HUES64 (cell line): Measurements from ENCODE around the gene CFAP97D2.

Experiments
- H3K27ac ChIP-seq: 2 replicates; pipeline ENCODE4 v1.7.0; 2013; ENCODE audit warnings: low read depth, low read length, inconsistent platforms
- H3K27me3 ChIP-seq: 2 replicates; pipeline ENCODE4 v1.6.1; 2013; ENCODE audit warnings: mild to moderate bottlenecking, low read length; ENCODE audit not compliant: insufficient read depth
- H3K36me3 ChIP-seq: 2 replicates; pipeline ENCODE4 v1.6.1; 2013; ENCODE audit warnings: mild to moderate bottlenecking, low read length; ENCODE audit not compliant: insufficient read depth
- H3K4me1 ChIP-seq: 2 replicates; pipeline ENCODE4 v1.6.1; 2013; ENCODE audit warnings: mild to moderate bottlenecking, low read length, moderate library complexity; ENCODE audit not compliant: insufficient read depth
- H3K4me3 ChIP-seq: 2 replicates; pipeline ENCODE4 v1.5.1; 2013; ENCODE audit warnings: mild to moderate bottlenecking, low read length, moderate library complexity
- H3K9ac ChIP-seq: 2 replicates; pipeline ENCODE4 v1.6.1; 2013; ENCODE audit warnings: mild to moderate bottlenecking, low read depth, low read length
- H3K9me3 ChIP-seq: 2 replicates; pipeline ENCODE4 v1.6.1; 2013; ENCODE audit warnings: low read depth, low read length; ENCODE audit not compliant: insufficient read depth
- WGBS: fragments of 150-250, 120-280 bp; methylation state at CpG from one replicate; pipeline ENCODE4 v1.1.7; 2013; ENCODE audit warnings: missing lambda C conversion rate; 5-methylcytosine and 5-hydroxymethylcytosine counted together

The CFAP97D2 gene

GRCh38 chr13:114134944-114135610 is 44.0 kb upstream of the CFAP97D2 start:
- Histone ChIP-seq H3K4me1 (peaks cover 11% of the 10 kb centered on the region; the same call in 1 of the 2 replicates), H3K36me3 (no peaks in the 10 kb centered on the region), H3K27ac (no peak overlapping the region), H3K27me3 (peaks cover 15% of the 10 kb centered on the region), H3K9me3 (no peaks in the 10 kb centered on the region), H3K9ac (no peak overlapping the region), H3K4me3 (no peak overlapping the region)
- 69% methylated on average over 12 of the region's 12 CpGs for WGBS

DNA sequence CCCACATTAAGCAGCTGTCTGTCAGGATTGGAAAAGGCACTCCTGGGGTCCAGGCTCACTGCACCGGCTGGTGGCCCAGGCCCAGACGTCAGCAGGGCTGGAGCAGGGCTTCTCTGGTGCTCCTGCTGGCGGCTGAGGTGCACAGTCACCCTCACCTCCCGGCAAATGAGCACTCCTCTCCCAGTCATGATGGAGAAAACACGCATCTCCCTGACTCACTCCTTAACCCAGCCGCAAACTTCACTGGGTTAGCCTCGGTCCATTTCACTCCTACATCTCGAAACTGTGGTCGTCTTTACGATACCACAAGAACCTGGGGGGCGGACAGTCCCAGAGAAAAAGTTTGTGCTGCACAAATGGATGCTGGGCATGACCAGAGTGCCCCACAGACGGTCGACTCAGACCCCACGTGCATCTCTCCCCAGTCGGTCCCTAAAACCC is 43.3 kb upstream of the CFAP97D2 start:
- H3K9ac ChIP-seq = no peak overlapping the region
- peaks cover 4% of the 10 kb centered on the region; the same call in 1 of the 2 replicates for H3K4me1 ChIP-seq
- WGBS = 87% methylated on average over 15 of the region's 15 CpGs
- no peak overlapping the region for H3K4me3 ChIP-seq
- no peaks in the 10 kb centered on the region for H3K36me3 ChIP-seq
- H3K9me3 ChIP-seq = no peaks in the 10 kb centered on the region
- peaks cover 12% of the 10 kb centered on the region for H3K27me3 ChIP-seq
- H3K27ac ChIP-seq = no peak overlapping the region

- WGBS = 95% methylated on average over 7 of the region's 7 CpGs
- Histone ChIP-seq H3K27ac (no peak overlapping the region), H3K9ac (no peak overlapping the region), H3K4me3 (no peak overlapping the region), H3K27me3 (peaks cover 4% of the 10 kb centered on the region), H3K9me3 (no peaks in the 10 kb centered on the region), H3K4me1 (no peaks in the 10 kb centered on the region), H3K36me3 (no peaks in the 10 kb centered on the region)
Measured at GRCh38 chr13:114136576-114136975, 42.5 kb upstream of the CFAP97D2 start.

DNA sequence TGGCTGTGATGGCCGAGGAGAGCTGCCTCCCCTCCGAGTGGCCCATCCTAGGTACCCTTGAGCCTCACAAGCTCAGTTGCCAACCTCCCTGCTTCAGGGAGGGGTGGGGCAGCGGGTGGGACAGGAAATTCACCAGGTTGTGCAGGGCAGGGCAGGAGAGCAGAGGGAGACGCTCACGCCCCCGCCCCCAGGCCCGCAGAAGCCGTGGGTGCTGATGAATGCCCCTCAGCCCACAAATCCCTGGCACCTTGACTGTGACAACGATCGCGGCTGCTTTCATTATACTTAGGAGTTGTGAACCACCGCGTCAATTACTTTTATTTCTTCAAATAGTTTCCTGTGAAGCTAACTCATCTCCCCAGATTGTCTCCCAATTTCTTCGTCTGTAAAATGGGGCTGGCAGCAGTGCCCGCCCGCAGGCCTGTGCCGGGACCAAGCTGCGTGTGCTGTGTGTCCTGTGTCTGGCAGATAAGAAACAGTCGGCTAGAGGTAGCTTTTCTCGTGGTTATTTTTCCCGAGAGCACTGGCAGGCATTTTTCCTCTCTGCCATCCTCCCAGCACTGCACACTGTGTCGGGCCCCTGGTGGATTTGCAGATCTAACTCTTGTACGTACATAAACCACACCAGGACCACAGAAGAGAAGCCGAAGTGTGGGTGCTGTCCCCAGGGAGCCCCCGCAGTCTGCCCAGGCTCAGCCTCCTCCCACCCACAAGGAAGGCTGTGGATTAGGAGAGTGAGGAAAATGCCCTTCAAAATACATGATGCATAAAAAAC is 38.7 kb upstream of the CFAP97D2 start:
- 90% methylated on average over 24 of the region's 25 CpGs for WGBS
- Histone ChIP-seq H3K36me3 (no peaks in the 10 kb centered on the region), H3K27ac (no peak overlapping the region), H3K27me3 (no peaks in the 10 kb centered on the region), H3K9me3 (no peaks in the 10 kb centered on the region), H3K4me1 (no peaks in the 10 kb centered on the region; the same call in 1 of the 2 replicates), H3K4me3 (no peak overlapping the region), H3K9ac (no peak overlapping the region)

DNA sequence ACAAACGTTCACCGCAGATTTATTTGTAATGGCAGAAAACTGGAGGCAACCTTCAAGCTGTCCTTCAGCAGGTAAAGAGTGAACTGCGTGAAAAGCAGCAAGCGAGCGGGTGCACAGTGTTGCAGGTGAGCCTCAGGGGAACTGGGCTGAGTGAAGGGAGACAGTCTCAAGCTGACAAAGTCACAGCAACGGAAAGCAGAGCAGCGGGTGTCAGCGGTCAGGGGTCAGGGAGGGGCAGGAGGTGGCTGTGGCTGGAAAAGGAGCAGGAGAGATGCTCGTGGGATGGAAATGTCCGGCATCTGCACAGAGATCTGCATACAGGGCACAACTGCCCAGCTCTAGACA is 38.2 kb upstream of the CFAP97D2 start:
- Histone ChIP-seq H3K27ac (no peak overlapping the region), H3K27me3 (no peaks in the 10 kb centered on the region), H3K9me3 (no peaks in the 10 kb centered on the region), H3K36me3 (no peaks in the 10 kb centered on the region), H3K9ac (no peak overlapping the region), H3K4me3 (no peak overlapping the region), H3K4me1 (no peaks in the 10 kb centered on the region; the same call in 1 of the 2 replicates)
- WGBS = 81% methylated on average over 10 of the region's 10 CpGs

DNA sequence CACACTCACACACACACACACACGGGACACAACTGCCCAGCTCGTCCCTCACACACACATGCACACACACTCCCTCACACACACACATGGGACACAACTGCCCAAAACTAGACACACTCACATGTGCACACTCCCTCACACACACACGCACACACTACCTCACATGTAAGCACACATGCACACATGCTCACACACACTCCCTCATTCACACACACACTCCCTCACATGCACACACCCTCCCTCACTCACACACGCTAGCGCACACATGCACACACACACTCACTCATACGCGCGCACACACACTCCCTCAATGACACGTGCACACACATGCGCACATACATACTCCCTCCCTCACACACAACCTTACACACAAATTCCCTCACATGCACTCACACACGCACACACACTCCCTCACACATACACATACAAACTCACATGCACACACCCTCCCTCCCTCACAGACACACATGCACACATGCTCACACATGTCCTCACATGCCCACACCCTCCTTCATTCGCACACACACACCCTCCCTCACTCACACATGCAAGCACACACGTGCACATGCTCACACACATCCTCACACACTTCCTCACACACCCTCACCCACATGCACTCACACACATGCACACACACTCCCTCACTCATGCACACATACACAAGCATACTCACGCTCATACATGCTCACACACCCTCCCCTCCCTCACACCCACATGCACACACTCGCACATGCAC is 37.6 kb upstream of the CFAP97D2 start:
- no peaks in the 10 kb centered on the region for H3K27me3 ChIP-seq
- H3K9ac ChIP-seq = no peak overlapping the region
- H3K4me1 ChIP-seq = no peaks in the 10 kb centered on the region; the same call in 1 of the 2 replicates
- H3K27ac ChIP-seq = no peak overlapping the region
- WGBS = 78% methylated on average over 15 of the region's 15 CpGs
- no peaks in the 10 kb centered on the region for H3K9me3 ChIP-seq
- no peaks in the 10 kb centered on the region for H3K36me3 ChIP-seq
- H3K4me3 ChIP-seq = no peak overlapping the region

DNA sequence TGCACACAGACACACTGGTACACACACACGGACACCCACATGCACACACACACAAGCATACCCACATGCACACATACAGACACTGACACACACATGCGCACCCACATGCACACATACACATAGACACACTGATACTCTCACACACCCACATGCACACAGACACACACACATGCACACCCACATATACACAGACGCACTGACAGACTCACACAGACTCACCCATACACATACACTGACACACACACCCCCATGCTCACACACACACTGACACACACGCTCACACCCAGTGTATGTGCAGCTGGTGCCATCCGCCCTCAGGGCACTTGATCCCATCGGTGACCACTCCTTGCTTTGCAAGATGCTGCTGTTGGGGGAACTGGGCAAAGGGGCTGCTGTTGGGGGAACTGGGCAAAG is 36.9 kb upstream of the CFAP97D2 start:
- no peak overlapping the region for H3K9ac ChIP-seq
- H3K36me3 ChIP-seq = no peaks in the 10 kb centered on the region
- 96% methylated on average over 6 of the region's 6 CpGs for WGBS
- no peak overlapping the region for H3K27ac ChIP-seq
- no peak overlapping the region for H3K4me3 ChIP-seq
- no peaks in the 10 kb centered on the region; the same call in 1 of the 2 replicates for H3K4me1 ChIP-seq
- no peaks in the 10 kb centered on the region for H3K9me3 ChIP-seq
- no peaks in the 10 kb centered on the region for H3K27me3 ChIP-seq

DNA sequence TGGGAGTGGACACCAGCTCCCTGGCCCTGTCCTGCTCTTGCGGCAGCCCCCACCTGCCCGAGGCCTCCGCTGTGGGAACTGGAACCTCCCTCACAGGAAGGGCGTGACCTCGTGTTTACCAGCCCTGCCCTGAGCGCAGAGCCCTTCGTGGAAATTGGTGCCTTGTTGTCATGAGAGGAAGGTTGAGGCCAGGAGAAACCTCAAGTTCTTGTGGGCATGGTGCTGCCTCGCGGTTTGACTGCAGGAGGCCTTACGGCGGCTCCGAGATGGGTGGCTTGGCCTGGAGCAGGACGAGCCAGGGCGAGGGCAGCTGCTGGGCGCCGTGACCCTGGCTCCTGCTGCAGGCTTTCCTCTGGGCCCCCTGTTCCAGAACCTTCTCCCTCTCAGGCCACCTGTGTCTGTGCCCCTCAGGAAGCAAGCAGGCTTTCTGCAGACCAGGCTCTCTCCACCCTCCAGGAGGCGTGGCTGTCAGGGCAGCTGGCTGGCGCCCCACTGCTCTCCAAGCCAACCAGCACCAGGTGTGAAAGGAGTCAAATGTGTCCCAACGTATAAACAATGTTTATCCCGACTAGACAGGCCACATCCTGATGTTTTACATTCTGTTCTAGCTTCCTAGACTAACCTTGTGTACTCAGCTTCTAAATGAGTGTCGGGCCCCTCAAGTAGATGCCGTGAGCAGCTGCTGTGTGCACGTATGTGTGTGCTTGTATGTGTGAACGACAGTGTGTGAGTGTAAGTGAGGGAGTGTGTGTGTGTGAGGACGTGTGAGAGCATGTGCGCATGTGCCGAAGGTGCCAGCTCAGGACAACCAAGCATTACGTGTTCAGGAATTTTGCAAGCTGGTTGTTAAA is 36.2 kb upstream of the CFAP97D2 start:
- Histone ChIP-seq H3K4me1 (no peaks in the 10 kb centered on the region; the same call in 1 of the 2 replicates), H3K4me3 (no peak overlapping the region), H3K36me3 (no peaks in the 10 kb centered on the region), H3K27ac (no peak overlapping the region), H3K9ac (no peak overlapping the region), H3K27me3 (no peaks in the 10 kb centered on the region), H3K9me3 (no peaks in the 10 kb centered on the region)
- 86% methylated on average over 28 of the region's 28 CpGs for WGBS

DNA sequence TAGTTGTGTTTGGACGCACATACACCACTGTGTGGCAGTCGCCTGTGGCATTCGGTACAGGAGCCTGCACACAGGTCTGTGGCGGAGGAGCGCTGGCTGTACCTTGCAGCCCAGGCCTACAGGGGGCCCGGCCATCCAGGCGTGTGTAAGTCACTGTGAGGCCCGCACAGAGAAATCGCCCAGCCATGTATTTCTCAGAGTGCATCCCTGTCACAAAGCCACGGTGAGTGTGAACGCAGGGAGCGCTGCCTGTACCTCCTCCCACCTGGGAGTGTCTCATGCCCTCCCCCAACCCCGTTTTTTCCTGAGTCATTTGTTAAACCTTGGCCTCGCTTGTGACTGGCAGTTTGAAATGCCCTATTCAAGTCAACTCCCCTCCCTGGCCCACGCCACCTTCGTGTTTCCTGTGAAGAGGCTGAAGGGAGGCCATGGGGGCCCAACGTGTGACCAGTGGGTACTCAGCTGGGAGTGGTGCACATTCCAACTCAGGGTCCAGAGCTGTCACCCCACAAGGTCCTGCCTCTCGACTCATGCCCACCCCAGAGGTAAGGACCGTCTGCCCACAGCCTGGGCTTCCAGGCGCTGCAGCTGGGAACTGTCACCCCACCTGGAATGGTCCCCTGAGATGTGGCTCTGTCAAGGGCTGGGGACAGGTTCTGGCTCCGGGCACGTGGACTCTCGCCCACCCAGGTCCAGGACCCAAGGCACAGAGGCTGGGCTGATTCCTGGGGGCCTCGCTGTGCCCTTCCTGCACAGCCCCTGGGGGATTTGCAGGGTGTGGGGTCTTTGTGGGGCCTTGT is 35.1 kb upstream of the CFAP97D2 start:
- Histone ChIP-seq H3K4me3 (no peak overlapping the region), H3K9me3 (no peaks in the 10 kb centered on the region), H3K4me1 (no peaks in the 10 kb centered on the region; the same call in 1 of the 2 replicates), H3K36me3 (no peaks in the 10 kb centered on the region), H3K9ac (no peak overlapping the region), H3K27ac (no peak overlapping the region), H3K27me3 (no peaks in the 10 kb centered on the region)
- 65% methylated on average over 24 of the region's 24 CpGs for WGBS

- H3K27me3 ChIP-seq = no peaks in the 10 kb centered on the region
- no peaks in the 10 kb centered on the region for H3K9me3 ChIP-seq
- no peaks in the 10 kb centered on the region; the same call in 1 of the 2 replicates for H3K4me1 ChIP-seq
- no peak overlapping the region for H3K4me3 ChIP-seq
- H3K36me3 ChIP-seq = no peaks in the 10 kb centered on the region
- no peak overlapping the region for H3K27ac ChIP-seq
- WGBS = 89% methylated on average over 17 of the region's 17 CpGs
- no peak overlapping the region for H3K9ac ChIP-seq
Measured at GRCh38 chr13:114144606-114145244, 34.3 kb upstream of the CFAP97D2 start.
